Measurements from ENCODE around the gene GPATCH2. TPM values are rescaled to one million over a fixed set of nuclear protein-coding genes. Genes with fewer than 3 reads are reported as not detected.
"Not testable (repeated sequence)": the region's sequence is repeated elsewhere in the genome, so short reads cannot be mapped to it uniquely, and the experiment has no call there.

The GPATCH2 gene
- polyA plus RNA-seq, 1 donor from 2014 or later: 12.3 TPM

- no peaks in the 10 kb centered on the region for H3K36me3 ChIP-seq (ENCODE audit: insufficient read depth, low read length)
- H3K79me2 ChIP-seq (replicated peaks; ENCODE audit: insufficient read depth, low read length): no peaks in the 10 kb centered on the region
- no peaks in the 10 kb centered on the region for H3K27me3 ChIP-seq (ENCODE audit: insufficient read depth, low read depth, low read length)
- no peaks in the 10 kb centered on the region for H4K20me1 ChIP-seq (ENCODE audit: insufficient read depth)
- no peak overlapping the region for H3K4me3 ChIP-seq (ENCODE audit: low read length)
- H2AFZ ChIP-seq (ENCODE audit: low read depth, low read length): no peak overlapping the region
- no peak overlapping the region for H3K9ac ChIP-seq (ENCODE audit: low read length)
- no peaks in the 10 kb centered on the region for H3K9me2 ChIP-seq (ENCODE audit: insufficient read depth, low read length)
- no peaks in the 10 kb centered on the region for H3F3A ChIP-seq (ENCODE audit: insufficient read depth, low read length, poor library complexity, severe bottlenecking)
- H3K4me2 ChIP-seq (ENCODE audit: low read length): no peak overlapping the region
- no peaks in the 10 kb centered on the region for H3K9me3 ChIP-seq (ENCODE audit: low read length)
- H3K27ac ChIP-seq (ENCODE audit: low read length): no peak overlapping the region
- TF ChIP-seq MXI1 (conservative IDR thresholded peaks at IDR 0.05; ENCODE audit: poor library complexity, severe bottlenecking) (no peak), EP300 (conservative IDR thresholded peaks at IDR 0.05; ENCODE audit: poor library complexity, severe bottlenecking) (no peak), EZH2 (IDR thresholded peaks at IDR 0.05; ENCODE audit: borderline replicate concordance, insufficient read depth, low read length, poor library complexity, severe bottlenecking) (no peak), SMC3 (conservative IDR thresholded peaks at IDR 0.05; ENCODE audit: poor library complexity) (no peak), REST (IDR thresholded peaks at IDR 0.05; ENCODE audit: borderline replicate concordance) (no peak), TAF1 (IDR thresholded peaks at IDR 0.05; ENCODE audit: low read depth) (no peak), POLR2AphosphoS5 (IDR thresholded peaks at IDR 0.05) (no peak)
Measured at GRCh38 chr1:217524787-217525520, 105.9 kb downstream of the GPATCH2 start.

DNA sequence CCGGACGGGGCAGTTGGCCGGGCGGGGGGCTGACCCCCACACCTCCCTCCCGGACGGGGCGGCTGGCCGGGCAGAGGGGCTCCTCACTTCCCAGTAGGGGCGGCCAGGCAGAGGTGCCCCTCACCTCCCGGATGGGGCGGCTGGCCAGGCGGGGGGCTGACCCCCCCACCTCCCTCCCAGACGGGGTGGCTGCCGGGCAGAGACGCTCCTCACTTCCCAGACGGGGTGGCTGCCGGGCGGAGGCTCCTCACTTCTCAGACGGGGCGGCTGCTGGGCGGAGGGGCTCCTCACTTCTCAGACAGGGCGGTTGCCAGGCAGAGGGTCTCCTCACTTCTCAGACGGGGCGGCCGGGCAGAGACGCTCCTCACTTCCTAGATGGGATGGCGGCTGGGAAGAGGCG lies 107.0 kb downstream of the GPATCH2 start:
- H3K79me2 ChIP-seq (replicated peaks; ENCODE audit: insufficient read depth, low read length); H3K4me2 ChIP-seq (ENCODE audit: low read length); H3K36me3 ChIP-seq (ENCODE audit: insufficient read depth, low read length); H3K4me3 ChIP-seq (ENCODE audit: low read length); H3K9me3 ChIP-seq (ENCODE audit: low read length); H2AFZ ChIP-seq (ENCODE audit: low read depth, low read length); H3F3A ChIP-seq (ENCODE audit: insufficient read depth, low read length, poor library complexity, severe bottlenecking); H4K20me1 ChIP-seq (ENCODE audit: insufficient read depth); H3K27ac ChIP-seq (ENCODE audit: low read length); H3K27me3 ChIP-seq (ENCODE audit: insufficient read depth, low read depth, low read length); H3K9ac ChIP-seq (ENCODE audit: low read length); H3K9me2 ChIP-seq (ENCODE audit: insufficient read depth, low read length): not testable (repeated sequence)

- TF ChIP-seq REST (IDR thresholded peaks at IDR 0.05; ENCODE audit: borderline replicate concordance) (no peak), EP300 (conservative IDR thresholded peaks at IDR 0.05; ENCODE audit: poor library complexity, severe bottlenecking) (no peak), POLR2AphosphoS5 (IDR thresholded peaks at IDR 0.05) (no peak), TAF1 (IDR thresholded peaks at IDR 0.05; ENCODE audit: low read depth) (no peak), MXI1 (conservative IDR thresholded peaks at IDR 0.05; ENCODE audit: poor library complexity, severe bottlenecking) (no peak), EZH2 (IDR thresholded peaks at IDR 0.05; ENCODE audit: borderline replicate concordance, insufficient read depth, low read length, poor library complexity, severe bottlenecking) (no peak), RAD21 (conservative IDR thresholded peaks at IDR 0.05) (no peak), SMC3 (conservative IDR thresholded peaks at IDR 0.05; ENCODE audit: poor library complexity) (no peak)
- TF ChIP-seq, protein P1, sequence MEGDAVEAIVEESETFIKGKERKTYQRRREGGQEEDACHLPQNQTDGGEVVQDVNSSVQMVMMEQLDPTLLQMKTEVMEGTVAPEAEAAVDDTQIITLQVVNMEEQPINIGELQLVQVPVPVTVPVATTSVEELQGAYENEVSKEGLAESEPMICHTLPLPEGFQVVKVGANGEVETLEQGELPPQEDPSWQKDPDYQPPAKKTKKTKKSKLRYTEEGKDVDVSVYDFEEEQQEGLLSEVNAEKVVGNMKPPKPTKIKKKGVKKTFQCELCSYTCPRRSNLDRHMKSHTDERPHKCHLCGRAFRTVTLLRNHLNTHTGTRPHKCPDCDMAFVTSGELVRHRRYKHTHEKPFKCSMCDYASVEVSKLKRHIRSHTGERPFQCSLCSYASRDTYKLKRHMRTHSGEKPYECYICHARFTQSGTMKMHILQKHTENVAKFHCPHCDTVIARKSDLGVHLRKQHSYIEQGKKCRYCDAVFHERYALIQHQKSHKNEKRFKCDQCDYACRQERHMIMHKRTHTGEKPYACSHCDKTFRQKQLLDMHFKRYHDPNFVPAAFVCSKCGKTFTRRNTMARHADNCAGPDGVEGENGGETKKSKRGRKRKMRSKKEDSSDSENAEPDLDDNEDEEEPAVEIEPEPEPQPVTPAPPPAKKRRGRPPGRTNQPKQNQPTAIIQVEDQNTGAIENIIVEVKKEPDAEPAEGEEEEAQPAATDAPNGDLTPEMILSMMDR (IDR thresholded peaks at IDR 0.05; ENCODE audit: poor library complexity, severe bottlenecking): no peak
- Histone ChIP-seq H3K4me2 (ENCODE audit: low read length) (no peak overlapping the region), H3K4me3 (ENCODE audit: low read length) (no peak overlapping the region), H3K27ac (ENCODE audit: low read length) (no peak overlapping the region), H3K9me2 (ENCODE audit: insufficient read depth, low read length) (no peaks in the 10 kb centered on the region), H3F3A (ENCODE audit: insufficient read depth, low read length, poor library complexity, severe bottlenecking) (no peaks in the 10 kb centered on the region), H3K36me3 (ENCODE audit: insufficient read depth, low read length) (no peaks in the 10 kb centered on the region), H4K20me1 (ENCODE audit: insufficient read depth) (no peaks in the 10 kb centered on the region), H2AFZ (ENCODE audit: low read depth, low read length) (no peak overlapping the region), H3K79me2 (replicated peaks; ENCODE audit: insufficient read depth, low read length) (no peaks in the 10 kb centered on the region), H3K9me3 (ENCODE audit: low read length) (no peaks in the 10 kb centered on the region), H3K9ac (ENCODE audit: low read length) (no peak overlapping the region), H3K27me3 (ENCODE audit: insufficient read depth, low read depth, low read length) (no peaks in the 10 kb centered on the region)
Measured at GRCh38 chr1:217522277-217522676, 108.6 kb downstream of the GPATCH2 start.
